Stomach smooth muscle (tissue), 2 donors: ENCODE results near the gene SH2D3C.
"Not testable (repeated sequence)": the region's sequence is repeated elsewhere in the genome, so short reads cannot be mapped to it uniquely, and the experiment has no call there.

Source experiments
- H3K27ac ChIP-seq: one replicate; pipeline ENCODE4 v1.7.0; 2013; ENCODE audit warnings: mild to moderate bottlenecking, low read length, inconsistent platforms
- H3K27me3 ChIP-seq, 2 donors: one replicate each; pipeline ENCODE4 v1.7.0; 2013; ENCODE audit warnings: low read length in 2 of 2; ENCODE audit not compliant: insufficient read depth in 2 of 2, control insufficient read depth in 1 of 2
- H3K36me3 ChIP-seq, 2 donors: one replicate each; pipeline ENCODE4 v1.7.0; 2013; ENCODE audit warnings: low read length in 2 of 2; ENCODE audit not compliant: control insufficient read depth in 2 of 2, insufficient read depth in 2 of 2
- H3K4me1 ChIP-seq: one replicate; pipeline ENCODE4 v1.7.0; 2013; ENCODE audit warnings: low read length; ENCODE audit not compliant: control insufficient read depth, insufficient read depth
- H3K4me3 ChIP-seq, 2 donors: one replicate each; pipeline ENCODE4 v1.7.0; 2013; ENCODE audit warnings: low read length in 2 of 2
- H3K9ac ChIP-seq, 2 donors: one replicate each; pipeline ENCODE4 v1.7.0; 2013; ENCODE audit warnings: low read length in 2 of 2, mild to moderate bottlenecking in 1 of 2
- H3K9me3 ChIP-seq, 2 donors: one replicate each; pipeline ENCODE4 v1.7.0; 2013; ENCODE audit warnings: low read length in 2 of 2; ENCODE audit not compliant: control insufficient read depth in 2 of 2
- donor health status: healthy.
- donor health status: Pancreatic carcinoma.

SH2D3C gene

GRCh38 chr9:127761491-127761956, 16.9 kb downstream of the SH2D3C start:
- H3K4me3 ChIP-seq: peak overlapping the region in 1 of 2 donors; percentile 15
- peaks cover 9% of the 10 kb centered on the region for H3K4me1 ChIP-seq
- peak overlapping the region; percentile 24 for H3K27ac ChIP-seq
- no peaks in the 10 kb centered on the region for H3K9me3 ChIP-seq
- no peaks in the 10 kb centered on the region for H3K36me3 ChIP-seq
- H3K27me3 ChIP-seq: peaks cover 11 to 13% of the 10 kb centered on the region in 2 donors
- H3K9ac ChIP-seq: no peak overlapping the region

- Histone ChIP-seq H3K9me3 (no peaks in the 10 kb centered on the region), H3K4me1 (peaks cover 9% of the 10 kb centered on the region), H3K27ac (no peak overlapping the region), H3K4me3 (no peak overlapping the region), H3K27me3 (peaks cover 13 to 15% of the 10 kb centered on the region in 2 donors), H3K9ac (no peak overlapping the region), H3K36me3 (no peaks in the 10 kb centered on the region)
Observed at GRCh38 chr9:127761061-127761460, 17.4 kb downstream of the SH2D3C start.

DNA sequence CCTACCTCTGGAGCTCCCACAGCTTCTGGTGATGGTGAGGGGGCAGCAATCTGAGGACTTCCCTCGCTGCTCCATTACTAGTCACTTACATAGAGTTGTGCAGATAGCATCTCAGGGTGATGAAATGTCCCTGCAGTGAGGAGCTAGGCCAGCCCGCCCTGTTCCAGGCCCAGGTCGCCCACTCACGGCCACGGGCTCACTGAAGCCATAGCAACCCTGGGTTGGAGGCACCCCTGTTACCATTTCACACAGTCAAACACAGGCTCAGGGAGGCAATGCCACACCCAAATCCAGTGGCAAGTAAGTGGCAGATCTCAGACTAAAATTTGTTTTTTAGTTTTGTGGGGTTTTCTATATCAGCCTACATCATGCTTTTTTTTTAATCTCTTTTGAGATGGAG, 19.6 kb downstream of the SH2D3C start:
- no peaks in the 10 kb centered on the region for H3K9me3 ChIP-seq
- peaks cover 21 to 33% of the 10 kb centered on the region in 2 donors for H3K27me3 ChIP-seq
- H3K27ac ChIP-seq: no peak overlapping the region
- no peak overlapping the region for H3K9ac ChIP-seq
- H3K4me1 ChIP-seq: peaks cover 17% of the 10 kb centered on the region
- no peaks in the 10 kb centered on the region for H3K36me3 ChIP-seq
- H3K4me3 ChIP-seq: no peak overlapping the region

- not testable (repeated sequence) for H3K4me3 ChIP-seq, H3K36me3 ChIP-seq, H3K27ac ChIP-seq, H3K9me3 ChIP-seq, H3K9ac ChIP-seq
- peaks cover 16% of the 10 kb centered on the region for H3K4me1 ChIP-seq
- H3K27me3 ChIP-seq: peaks cover 34 to 39% of the 10 kb centered on the region in 2 donors
Observed at GRCh38 chr9:127756776-127757175, 21.7 kb downstream of the SH2D3C start.

DNA sequence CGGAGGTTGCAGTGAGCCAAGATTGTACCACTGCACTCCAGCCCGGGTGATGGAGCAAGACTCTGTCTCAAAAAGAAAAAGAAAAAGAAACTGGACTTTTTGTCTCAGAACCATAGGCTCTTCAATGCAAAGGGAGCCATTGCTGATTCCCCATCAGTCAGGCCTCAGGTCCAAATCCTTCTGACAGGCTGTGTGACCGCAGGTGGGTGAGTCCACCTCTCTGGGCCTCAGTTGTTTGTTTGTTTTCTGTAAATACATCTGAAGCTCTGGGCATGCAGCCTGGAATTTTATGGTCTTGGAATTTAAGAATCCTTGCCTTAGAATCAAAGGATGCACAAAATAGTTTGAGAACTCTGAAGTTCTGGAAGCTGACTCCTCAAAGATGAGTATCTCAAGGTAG, 22.2 kb downstream of the SH2D3C start:
- Histone ChIP-seq H3K4me1 (peaks cover 13% of the 10 kb centered on the region), H3K36me3 (no peaks in the 10 kb centered on the region), H3K27me3 (peaks cover 34 to 36% of the 10 kb centered on the region in 2 donors), H3K27ac (no peak overlapping the region), H3K9ac (no peak overlapping the region), H3K4me3 (no peak overlapping the region), H3K9me3 (no peaks in the 10 kb centered on the region)

- peaks cover 32 to 35% of the 10 kb centered on the region in 2 donors for H3K27me3 ChIP-seq
- H3K27ac ChIP-seq: no peak overlapping the region
- peaks cover 13% of the 10 kb centered on the region for H3K4me1 ChIP-seq
- H3K4me3 ChIP-seq: no peak overlapping the region
- no peaks in the 10 kb centered on the region for H3K9me3 ChIP-seq
- H3K9ac ChIP-seq: no peak overlapping the region
- no peaks in the 10 kb centered on the region for H3K36me3 ChIP-seq
Observed at GRCh38 chr9:127755061-127756060, 23.1 kb downstream of the SH2D3C start.

GRCh38 chr9:127754099-127755060, 24.1 kb downstream of the SH2D3C start:
- H3K4me3 ChIP-seq: no peak overlapping the region

GRCh38 chr9:127753622-127754021, 24.8 kb downstream of the SH2D3C start:
- peaks cover 32 to 33% of the 10 kb centered on the region in 2 donors for H3K27me3 ChIP-seq
- no peaks in the 10 kb centered on the region for H3K9me3 ChIP-seq
- no peak overlapping the region for H3K4me3 ChIP-seq
- no peaks in the 10 kb centered on the region for H3K36me3 ChIP-seq
- no peak overlapping the region for H3K9ac ChIP-seq
- H3K4me1 ChIP-seq: peaks cover 10% of the 10 kb centered on the region
- H3K27ac ChIP-seq: no peak overlapping the region

More at GRCh38 chr9:127754099-127755060, 24.1 kb downstream of the SH2D3C start:
- Histone ChIP-seq H3K27ac (no peak overlapping the region), H3K27me3 (peaks cover 32 to 35% of the 10 kb centered on the region in 2 donors), H3K36me3 (no peaks in the 10 kb centered on the region), H3K4me1 (peaks cover 11% of the 10 kb centered on the region), H3K9me3 (no peaks in the 10 kb centered on the region), H3K9ac (no peak overlapping the region)

DNA sequence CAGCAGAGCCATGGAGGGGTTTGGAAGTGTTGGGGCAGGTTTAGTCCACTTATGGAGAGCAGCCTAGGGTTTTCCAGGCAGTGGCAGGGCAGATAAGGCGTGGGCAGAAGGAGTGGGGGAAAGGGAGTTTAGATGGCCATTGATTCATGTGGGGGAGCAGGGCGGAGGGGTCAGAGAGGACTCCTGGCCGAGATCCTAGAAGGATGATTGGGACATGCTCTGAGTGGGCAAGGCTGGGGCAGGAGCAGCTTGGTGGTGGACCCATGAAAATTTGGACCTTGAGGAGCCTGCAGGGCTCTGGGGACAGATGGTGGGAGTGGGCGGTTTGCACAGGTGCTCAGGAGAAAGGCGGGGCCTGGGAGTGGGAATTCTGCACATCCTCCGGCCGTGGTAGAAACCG, 25.3 kb downstream of the SH2D3C start:
- Histone ChIP-seq H3K9ac (no peak overlapping the region), H3K36me3 (no peaks in the 10 kb centered on the region)

DNA sequence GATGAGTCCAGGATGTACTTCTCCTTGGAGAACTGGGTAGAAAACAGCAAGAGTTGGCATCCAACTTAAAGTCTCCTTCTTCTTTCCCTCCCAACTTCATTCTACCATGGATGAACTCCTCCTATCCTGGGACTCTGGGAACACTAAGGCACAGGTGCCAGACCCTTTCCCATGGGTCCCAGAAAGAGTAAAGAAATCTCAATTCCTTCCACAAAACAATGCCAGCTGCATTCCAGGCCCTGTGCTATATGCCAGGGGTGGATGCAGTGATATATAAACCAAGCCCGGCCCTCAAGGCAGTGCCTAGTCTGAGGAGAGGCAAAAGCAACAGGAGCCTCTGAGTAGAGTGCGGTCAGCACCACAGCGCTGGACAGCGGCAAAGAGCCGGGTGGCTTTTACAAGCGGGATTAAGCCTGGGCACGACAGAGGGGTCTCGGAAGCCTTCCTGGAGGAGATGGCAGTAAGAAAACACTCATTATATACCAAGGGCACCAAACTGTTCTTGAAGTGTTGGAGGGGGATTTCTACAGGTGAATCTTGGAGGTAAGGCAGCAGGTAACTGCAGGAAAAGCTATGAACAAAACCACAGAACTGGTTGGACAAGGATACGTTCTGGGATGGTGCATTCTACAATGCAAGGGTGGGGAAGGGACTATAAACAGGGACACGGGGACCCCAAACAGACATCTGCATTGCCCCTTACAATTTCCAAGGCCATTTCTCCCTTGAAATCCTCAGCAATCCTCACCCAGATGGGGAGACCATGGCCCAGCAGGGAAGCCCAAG, 27.0 kb downstream of the SH2D3C start:
- Histone ChIP-seq H3K27me3 (peaks cover 32 to 35% of the 10 kb centered on the region in 2 donors), H3K36me3 (no peaks in the 10 kb centered on the region), H3K9ac (no peak overlapping the region), H3K9me3 (no peaks in the 10 kb centered on the region), H3K4me3 (no peak overlapping the region), H3K27ac (no peak overlapping the region), H3K4me1 (peaks cover 8% of the 10 kb centered on the region)

More for the DNA sequence above, 25.3 kb downstream of the SH2D3C start:
- Histone ChIP-seq H3K27me3 (peaks cover 32 to 37% of the 10 kb centered on the region in 2 donors), H3K4me3 (no peak overlapping the region), H3K4me1 (peaks cover 8% of the 10 kb centered on the region), H3K27ac (no peak overlapping the region), H3K9me3 (no peaks in the 10 kb centered on the region)
